PC-9 (cell line): ENCODE data around the gene HMGCL. TPM values are rescaled to one million over a fixed set of nuclear protein-coding genes. Genes with fewer than 3 reads are reported as not detected.
"Not testable (repeated sequence)": the region's sequence is repeated elsewhere in the genome, so short reads cannot be mapped to it uniquely, and the experiment has no call there.

Experiments
- BruUV-seq: library from RNA; stranded (reverse); fragments of 400-500 nt; replicated peaks from 2 replicates; lab custom pipeline; 2021; lab: Mats Ljungman, UMichigan
- CTCF ChIA-PET: fragments of 300-600 bp; sonication (Branson Sonifier 250); formaldehyde crosslinking; loops from one replicate; lab custom pipeline; 2022; ENCODE audit warnings: antibody characterized with exemption; lab: Charles Lee
- POLR2A ChIA-PET: fragments of 300-600 bp; sonication (Branson Sonifier 250); formaldehyde crosslinking; loops from one replicate; lab custom pipeline; 2022; ENCODE audit warnings: antibody characterized with exemption; ENCODE audit not compliant: unreplicated experiment; lab: Charles Lee
- DNase-seq, 2 experiments: peaks; one replicate each; pipeline versions ENCODE4 v3.0.0 to v3.0.0-alpha.2; 2015 to 2022; ENCODE audit warnings: mixed read lengths in 1 of 2
- H2AFZ ChIP-seq: fragments of 200-600 bp; sonication (generic); 2 replicates; pipeline ENCODE4 v1.8.1; 2017; ENCODE audit warnings: antibody characterized with exemption
- H3F3A ChIP-seq: fragments of 200-600 bp; sonication (generic); 2 replicates; pipeline ENCODE4 v1.8.1; 2017; ENCODE audit warnings: antibody characterized with exemption, mild to moderate bottlenecking, low read depth; ENCODE audit not compliant: insufficient read depth
- H3K27ac ChIP-seq: fragments of 200-600 bp; sonication (generic); 2 replicates; pipeline ENCODE4 v1.6.1; 2016; ENCODE audit warnings: mixed run types
- H3K27me3 ChIP-seq: fragments of 200-600 bp; sonication (generic); 2 replicates; pipeline ENCODE4 v1.6.1; 2016; ENCODE audit warnings: low read depth, mixed run types; ENCODE audit not compliant: insufficient read depth
- H3K36me3 ChIP-seq: fragments of 200-600 bp; sonication (generic); 2 replicates; pipeline ENCODE4 v1.6.1; 2016; ENCODE audit warnings: low read depth, mixed run types
- H3K4me1 ChIP-seq: fragments of 200-600 bp; sonication (generic); replicated peaks from 2 replicates; pipeline ENCODE4 v1.6.1; 2016; ENCODE audit warnings: mixed run types; ENCODE audit not compliant: insufficient read depth
- H3K4me2 ChIP-seq: fragments of 200-600 bp; sonication (generic); 2 replicates; pipeline ENCODE4 v1.6.1; 2017; ENCODE audit warnings: mixed run types
- H3K4me3 ChIP-seq: fragments of 200-600 bp; sonication (generic); 2 replicates; pipeline ENCODE4 v1.6.1; 2016; ENCODE audit warnings: mixed run types
- H3K79me2 ChIP-seq: fragments of 200-600 bp; sonication (generic); 2 replicates; pipeline ENCODE4 v1.6.1; 2017; ENCODE audit warnings: low read depth, mixed run types
- H3K9me2 ChIP-seq: fragments of 200-600 bp; sonication (generic); 2 replicates; pipeline ENCODE4 v1.8.1; 2017; ENCODE audit warnings: mild to moderate bottlenecking; ENCODE audit not compliant: insufficient read depth
- H3K9me3 ChIP-seq: fragments of 200-600 bp; sonication (generic); 2 replicates; pipeline ENCODE4 v1.8.1; 2016; ENCODE audit warnings: low read depth; ENCODE audit not compliant: insufficient read depth
- H4K20me1 ChIP-seq: fragments of 200-600 bp; sonication (generic); 2 replicates; pipeline ENCODE4 v1.8.1; 2017; ENCODE audit not compliant: insufficient read depth
- EZH2 ChIP-seq: fragments of 200-600 bp; sonication (generic); IDR thresholded peaks from 2 replicates; pipeline ENCODE4 v1.8.0; 2017; ENCODE audit warnings: antibody characterized with exemption, low read depth
- intact Hi-C: fragments of 100-400 bp; cut with micrococcal nuclease; formaldehyde crosslinking; loops from one replicate; pipeline ENCODE4 v1.10.0; 2022; ENCODE audit not compliant: unreplicated experiment
- total RNA-seq: library from RNA; stranded (reverse); gene quantifications from 2 replicates; pipeline ENCODE4 v1.2.3, GENCODE V29; 2021
- TF ChIP-seq, protein P1 (sequence below): fragments of 200-600 bp; sonication (generic); conservative IDR thresholded peaks from 2 replicates; pipeline ENCODE4 v1.6.1; 2017; ENCODE audit warnings: mixed run types, antibody characterized with exemption, mild to moderate bottlenecking, moderate library complexity

HMGCL gene
- total RNA-seq, 1 experiment from 2014 or later = 43.2 TPM

GRCh38 chr1:23837908-23838307 is 12.7 kb upstream of the HMGCL start:
- ChIA-PET POLR2A (no interaction called here), CTCF (no interaction called here)
- Histone ChIP-seq H3F3A (no peaks in the 10 kb centered on the region), H4K20me1 (no peaks in the 10 kb centered on the region), H3K27ac (no peak overlapping the region), H3K9me2 (no peaks in the 10 kb centered on the region), H3K27me3 (no peaks in the 10 kb centered on the region), H3K9me3 (no peaks in the 10 kb centered on the region), H3K4me1 (no peaks in the 10 kb centered on the region), H2AFZ (no peak overlapping the region), H3K79me2 (no peaks in the 10 kb centered on the region), H3K36me3 (no peaks in the 10 kb centered on the region), H3K4me2 (peak overlapping the region; percentile 83), H3K4me3 (peak overlapping the region; percentile 54; the same call in 1 of the 2 replicates)
- DNase-seq = no peak
- BruUV-seq = no TSS peak
- intact Hi-C loops = no loop called here
- TF ChIP-seq, protein P1, sequence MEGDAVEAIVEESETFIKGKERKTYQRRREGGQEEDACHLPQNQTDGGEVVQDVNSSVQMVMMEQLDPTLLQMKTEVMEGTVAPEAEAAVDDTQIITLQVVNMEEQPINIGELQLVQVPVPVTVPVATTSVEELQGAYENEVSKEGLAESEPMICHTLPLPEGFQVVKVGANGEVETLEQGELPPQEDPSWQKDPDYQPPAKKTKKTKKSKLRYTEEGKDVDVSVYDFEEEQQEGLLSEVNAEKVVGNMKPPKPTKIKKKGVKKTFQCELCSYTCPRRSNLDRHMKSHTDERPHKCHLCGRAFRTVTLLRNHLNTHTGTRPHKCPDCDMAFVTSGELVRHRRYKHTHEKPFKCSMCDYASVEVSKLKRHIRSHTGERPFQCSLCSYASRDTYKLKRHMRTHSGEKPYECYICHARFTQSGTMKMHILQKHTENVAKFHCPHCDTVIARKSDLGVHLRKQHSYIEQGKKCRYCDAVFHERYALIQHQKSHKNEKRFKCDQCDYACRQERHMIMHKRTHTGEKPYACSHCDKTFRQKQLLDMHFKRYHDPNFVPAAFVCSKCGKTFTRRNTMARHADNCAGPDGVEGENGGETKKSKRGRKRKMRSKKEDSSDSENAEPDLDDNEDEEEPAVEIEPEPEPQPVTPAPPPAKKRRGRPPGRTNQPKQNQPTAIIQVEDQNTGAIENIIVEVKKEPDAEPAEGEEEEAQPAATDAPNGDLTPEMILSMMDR = no peak
- TF ChIP-seq EZH2 = no peak

- H3K27ac ChIP-seq = no peak overlapping the region
- POLR2A ChIA-PET = no interaction called here
- no peaks in the 10 kb centered on the region for H3K27me3 ChIP-seq
- H3F3A ChIP-seq = no peaks in the 10 kb centered on the region
- no peak for TF ChIP-seq EZH2
- TF ChIP-seq, protein P1 = no peak
- BruUV-seq = no TSS peak
- CTCF ChIA-PET = no interaction called here
- intact Hi-C loops = no loop called here
- no peak overlapping the region for H3K4me3 ChIP-seq
- H2AFZ ChIP-seq = no peak overlapping the region
- H3K36me3 ChIP-seq = no peaks in the 10 kb centered on the region
- H3K9me2 ChIP-seq = no peaks in the 10 kb centered on the region
- H3K79me2 ChIP-seq = no peaks in the 10 kb centered on the region
- H3K4me2 ChIP-seq = no peak overlapping the region
- no peak for DNase-seq
- H3K9me3 ChIP-seq = no peaks in the 10 kb centered on the region
- no peaks in the 10 kb centered on the region for H3K4me1 ChIP-seq
- no peaks in the 10 kb centered on the region for H4K20me1 ChIP-seq
Measured at GRCh38 chr1:23836037-23836436, 10.8 kb upstream of the HMGCL start.

DNA sequence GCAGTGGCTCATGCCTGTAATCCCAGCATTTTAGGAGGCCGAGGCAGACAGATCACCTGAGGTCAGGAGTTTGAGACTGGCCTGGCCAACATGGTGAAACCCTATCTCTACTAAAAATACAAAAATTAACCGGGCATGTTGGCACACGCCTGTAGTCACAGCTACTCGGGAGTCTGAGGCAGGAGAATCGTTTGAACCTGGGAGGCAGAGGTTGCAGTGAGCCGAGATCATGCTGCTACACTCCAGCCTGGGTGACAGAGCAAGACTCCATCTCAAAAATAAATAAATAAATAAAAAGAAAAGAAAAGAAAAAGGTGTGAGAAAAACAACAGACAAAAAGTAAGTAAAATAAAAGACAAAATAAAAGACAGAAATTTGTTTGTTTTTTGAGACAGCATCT is 8.9 kb upstream of the HMGCL start:
- CTCF ChIA-PET = not testable (repeated sequence)

DNA sequence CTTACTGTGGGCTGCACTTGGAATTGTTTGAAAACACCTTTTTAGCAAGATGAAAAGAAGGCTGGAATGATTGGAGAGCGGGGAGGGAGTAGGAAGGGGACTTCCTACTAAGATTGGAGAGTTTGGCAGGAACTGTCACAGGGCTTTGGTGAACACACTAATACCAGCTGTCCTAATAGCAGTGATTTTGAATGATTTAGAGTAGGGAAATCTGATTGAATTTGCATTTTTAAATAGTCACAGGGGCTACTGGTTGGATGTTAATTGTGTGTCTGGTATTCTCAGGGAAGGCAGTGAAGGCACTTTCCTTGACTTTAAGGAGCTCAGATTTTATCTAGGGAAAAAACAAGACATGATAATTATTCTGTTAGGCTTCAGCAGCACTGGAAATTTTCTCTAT is 2.5 kb upstream of the HMGCL start:
- no TSS peak for BruUV-seq
- Histone ChIP-seq H3F3A (no peaks in the 10 kb centered on the region; the same call in 1 of the 2 replicates), H3K36me3 (no peaks in the 10 kb centered on the region), H3K79me2 (peaks cover 8% of the 10 kb centered on the region), H4K20me1 (no peaks in the 10 kb centered on the region), H3K4me2 (no peak overlapping the region), H3K27ac (no peak overlapping the region), H3K4me1 (peaks cover 17% of the 10 kb centered on the region), H2AFZ (no peak overlapping the region), H3K27me3 (no peaks in the 10 kb centered on the region), H3K4me3 (no peak overlapping the region), H3K9me3 (no peaks in the 10 kb centered on the region), H3K9me2 (no peaks in the 10 kb centered on the region)
- TF ChIP-seq, protein P1 = no peak
- no peak for TF ChIP-seq EZH2
- no peak for DNase-seq
- intact Hi-C loops = no loop called here
- POLR2A ChIA-PET = no interaction called here
- CTCF ChIA-PET = no interaction called here

More for the DNA sequence above, 8.9 kb upstream of the HMGCL start:
- H3K9me3 ChIP-seq, BruUV-seq, H3K36me3 ChIP-seq, H3K27ac ChIP-seq, H3K79me2 ChIP-seq, H3K9me2 ChIP-seq, H2AFZ ChIP-seq, H4K20me1 ChIP-seq, intact Hi-C loops, H3K4me1 ChIP-seq, H3K27me3 ChIP-seq, H3K4me3 ChIP-seq, H3F3A ChIP-seq, POLR2A ChIA-PET, H3K4me2 ChIP-seq, DNase-seq: not testable (repeated sequence)

DNA sequence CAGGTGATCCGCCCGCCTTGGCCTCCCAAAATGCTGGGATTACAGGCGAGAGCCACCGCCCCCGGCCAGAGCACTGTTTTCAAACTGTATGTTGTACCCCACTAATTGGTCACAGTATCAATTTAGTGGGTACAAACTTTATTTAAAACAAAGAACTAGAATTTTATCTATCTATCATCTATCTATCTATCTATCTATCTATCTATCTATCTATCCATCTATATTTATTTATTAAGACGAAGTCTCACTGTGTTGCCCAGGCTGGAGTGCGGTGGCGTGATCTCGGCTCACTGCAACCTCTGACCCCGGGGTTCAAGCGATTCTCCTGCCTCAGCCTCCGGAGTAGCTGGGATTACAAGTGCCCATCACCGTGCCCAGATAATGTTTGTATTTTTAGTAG is 1.4 kb upstream of the HMGCL start:
- DNase-seq, H3K9me3 ChIP-seq, H3K79me2 ChIP-seq, H3F3A ChIP-seq, H3K4me3 ChIP-seq, H3K9me2 ChIP-seq, intact Hi-C loops, H3K27me3 ChIP-seq, H3K36me3 ChIP-seq, H4K20me1 ChIP-seq, CTCF ChIA-PET, BruUV-seq, H2AFZ ChIP-seq, H3K27ac ChIP-seq, H3K4me2 ChIP-seq, POLR2A ChIA-PET: not testable (repeated sequence)
- H3K4me1 ChIP-seq = peaks cover 17% of the 10 kb centered on the region
